Motor neuron (in vitro differentiated cells): ENCODE data around the gene ILKAP. TPM values are rescaled to one million over a fixed set of nuclear protein-coding genes. Genes with fewer than 3 reads are reported as not detected.

Experiments
- ATAC-seq, 8 experiments: fragments of 200-7000 bp; cut with Tn5 transposase; replicated peaks in 6 of 8; 2 replicates each; pipeline ENCODE4 v1.8.0; 2021; ENCODE audit warnings: mild to moderate bottlenecking in 8 of 8, moderate library complexity in 8 of 8
- H3K27ac ChIP-seq, 2 donors: fragments of 250-450 bp; sonication (Bioruptor Pico); 2 replicates each; pipeline ENCODE4 v1.9.0; 2021; ENCODE audit warnings: antibody characterized with exemption in 2 of 2, mild to moderate bottlenecking in 2 of 2, moderate library complexity in 1 of 2
- H3K4me1 ChIP-seq, 2 donors: fragments of 250-450 bp; sonication (Bioruptor Pico); replicated peaks in 1 of 2; 2 replicates each; pipeline ENCODE4 v1.6.1; 2021; ENCODE audit warnings: antibody characterized with exemption in 2 of 2, mild to moderate bottlenecking in 2 of 2, moderate library complexity in 1 of 2
- H3K4me3 ChIP-seq, 5 donors: fragments of 250-450 bp; sonication (Bioruptor Pico); 2 replicates each; pipeline ENCODE4 v1.9.0; 2021; ENCODE audit warnings: antibody characterized with exemption in 5 of 5, mild to moderate bottlenecking in 5 of 5, moderate library complexity in 4 of 5
- WGBS, 10 experiments: fragments of 450-650 bp; shearing (Covaris generic); methylation state at CpG; one replicate each; pipeline ENCODE4 v1.0.0; 2022; 5-methylcytosine and 5-hydroxymethylcytosine counted together
- in situ Hi-C, 9 experiments: fragments of 400-800 bp; cut with MboI; loops; one replicate each; pipeline ENCODE4 v1.15.0; 2021; ENCODE audit warnings: low sequenced_read_pairs in 9 of 9, low pct_unique_long_range_greater_than_20kb in 2 of 9; ENCODE audit not compliant: unreplicated experiment in 9 of 9
- total RNA-seq, 8 experiments: library from RNA; unstranded; fragments of 300-600 nt; gene quantifications; 2 replicates each; pipeline versions ENCODE4 v1.2.3 to v1.2.4, GENCODE V29; 2022

The ILKAP gene
- total RNA-seq, 8 experiments from 2014 or later: 18.7 to 41.7 (median 23.5) TPM

DNA sequence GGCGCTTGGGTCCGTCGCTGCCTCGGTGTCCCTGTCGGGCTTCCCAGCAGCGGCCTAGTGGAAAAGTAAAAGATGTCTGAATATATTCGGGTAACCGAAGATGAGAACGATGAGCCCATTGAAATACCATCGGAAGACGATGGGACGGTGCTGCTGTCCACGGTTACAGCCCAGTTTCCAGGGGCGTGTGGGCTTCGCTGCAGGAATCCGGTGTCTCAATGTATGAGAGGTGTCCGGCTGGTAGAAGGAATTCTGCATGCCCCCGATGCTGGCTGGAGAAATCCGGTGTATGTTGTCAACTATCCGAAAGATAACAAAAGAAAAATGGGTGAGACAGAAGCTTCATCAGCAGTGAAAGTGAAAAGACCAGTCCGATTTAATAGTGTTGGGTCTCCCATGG is 28.3 kb upstream of the ILKAP start:
- in situ Hi-C loops: no loop called here
- no peak overlapping the region for H3K27ac ChIP-seq
- H3K4me1 ChIP-seq: peaks cover 0 to 10% of the 10 kb centered on the region in 2 donors

DNA sequence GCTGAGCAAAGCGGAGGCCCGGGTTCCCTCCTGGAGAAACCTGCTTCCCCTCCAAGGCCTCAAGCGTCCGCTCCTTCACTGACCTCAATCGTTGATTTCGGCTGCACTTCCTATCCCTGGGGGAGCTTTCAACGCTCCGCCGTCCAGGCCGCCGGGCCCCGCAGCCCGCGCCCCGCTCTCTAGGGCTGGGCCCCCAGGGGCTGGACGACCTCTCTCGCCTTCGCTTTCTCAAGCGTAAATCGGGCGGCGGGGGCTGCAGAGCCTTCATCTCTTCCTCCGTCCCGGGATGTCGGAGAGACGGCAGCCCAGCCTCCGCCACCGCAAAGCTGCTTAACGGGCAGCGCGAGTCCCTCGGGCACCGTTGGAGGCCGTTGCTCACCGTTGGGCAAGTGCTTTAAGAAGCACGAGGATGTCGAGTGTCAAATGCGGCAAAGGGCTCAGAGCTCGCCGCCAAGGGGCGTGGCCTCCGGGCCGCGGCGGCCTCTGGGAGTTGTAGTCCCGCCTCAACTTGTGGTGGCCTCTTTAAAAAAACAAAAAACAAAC is 27.8 kb upstream of the ILKAP start:
- in situ Hi-C loops: no loop called here
- Histone ChIP-seq H3K4me3 (peak overlapping the region; percentile 23 to 38 (median 33)), H3K4me1 (peaks cover 0 to 10% of the 10 kb centered on the region in 2 donors), H3K27ac (no peak overlapping the region)
- 0 to 39% (median 16%) methylated on average over 3 to 34 of the region's 46 CpGs; no CpG with 5 or more reads in 4 of the 10 experiments for WGBS, 10 experiments
- peak; percentile 21 to 78 (median 68) for ATAC-seq

More for the DNA sequence above, 28.3 kb upstream of the ILKAP start:
- WGBS, 10 experiments: 44 to 90% (median 82%) methylated on average over 2 to 12 of the region's 21 CpGs; no CpG with 5 or more reads in 3 of the 10 experiments
- H3K4me3 ChIP-seq: peak overlapping the region in 4 of 5 donors; percentile 29 to 38 (median 34)
- no peak for ATAC-seq

DNA sequence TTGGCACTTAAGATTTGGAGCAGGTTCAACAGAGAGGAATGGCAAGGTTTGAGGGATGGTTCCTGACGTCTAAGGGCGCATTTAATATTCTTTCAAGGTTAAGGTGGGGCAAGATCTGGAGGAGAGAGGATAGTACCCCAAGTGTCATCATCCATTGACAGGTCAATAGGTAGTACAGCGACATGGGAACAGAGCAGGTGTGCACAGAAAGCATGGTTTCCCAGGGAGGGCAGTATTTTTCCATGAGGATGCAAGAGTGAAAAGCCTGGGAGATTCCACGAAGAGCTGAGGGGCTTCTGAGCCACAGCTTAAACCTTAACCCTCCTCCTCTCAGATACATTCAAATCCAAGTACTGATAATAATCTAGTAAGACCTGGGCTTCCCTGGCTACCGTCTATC is 27.2 kb upstream of the ILKAP start:
- Histone ChIP-seq H3K27ac (no peak overlapping the region), H3K4me1 (peaks cover 0 to 10% of the 10 kb centered on the region in 2 donors), H3K4me3 (peak overlapping the region in 4 of 5 donors; percentile 29 to 38 (median 34))
- WGBS, 10 experiments: 63 to 100% (median 86%) methylated on average over 2 to 4 of the region's 5 CpGs; no CpG with 5 or more reads in 1 of the 10 experiments
- in situ Hi-C loops: no loop called here
- ATAC-seq: no peak

- ATAC-seq: peak; percentile 45 to 89 (median 58)
- WGBS, 10 experiments: 10 to 86% (median 33%) methylated on average over 1 to 4 of the region's 4 CpGs; no CpG with 5 or more reads in 3 of the 10 experiments
- H3K27ac ChIP-seq: no peak overlapping the region
- H3K4me3 ChIP-seq: no peak overlapping the region
- peaks cover 0 to 7% of the 10 kb centered on the region in 2 donors for H3K4me1 ChIP-seq
- in situ Hi-C loops: no loop called here
Measured at GRCh38 chr2:238228700-238229099, 25.2 kb upstream of the ILKAP start.

- 33 to 86% (median 70%) methylated on average over 1 to 8 of the region's 11 CpGs for WGBS, 10 experiments
- peaks cover 0 to 7% of the 10 kb centered on the region in 2 donors for H3K4me1 ChIP-seq
- no peak overlapping the region for H3K27ac ChIP-seq
- no peak for ATAC-seq
- no peak overlapping the region for H3K4me3 ChIP-seq
- in situ Hi-C loops: no loop called here
Measured at GRCh38 chr2:238227587-238228032, 24.1 kb upstream of the ILKAP start.

DNA sequence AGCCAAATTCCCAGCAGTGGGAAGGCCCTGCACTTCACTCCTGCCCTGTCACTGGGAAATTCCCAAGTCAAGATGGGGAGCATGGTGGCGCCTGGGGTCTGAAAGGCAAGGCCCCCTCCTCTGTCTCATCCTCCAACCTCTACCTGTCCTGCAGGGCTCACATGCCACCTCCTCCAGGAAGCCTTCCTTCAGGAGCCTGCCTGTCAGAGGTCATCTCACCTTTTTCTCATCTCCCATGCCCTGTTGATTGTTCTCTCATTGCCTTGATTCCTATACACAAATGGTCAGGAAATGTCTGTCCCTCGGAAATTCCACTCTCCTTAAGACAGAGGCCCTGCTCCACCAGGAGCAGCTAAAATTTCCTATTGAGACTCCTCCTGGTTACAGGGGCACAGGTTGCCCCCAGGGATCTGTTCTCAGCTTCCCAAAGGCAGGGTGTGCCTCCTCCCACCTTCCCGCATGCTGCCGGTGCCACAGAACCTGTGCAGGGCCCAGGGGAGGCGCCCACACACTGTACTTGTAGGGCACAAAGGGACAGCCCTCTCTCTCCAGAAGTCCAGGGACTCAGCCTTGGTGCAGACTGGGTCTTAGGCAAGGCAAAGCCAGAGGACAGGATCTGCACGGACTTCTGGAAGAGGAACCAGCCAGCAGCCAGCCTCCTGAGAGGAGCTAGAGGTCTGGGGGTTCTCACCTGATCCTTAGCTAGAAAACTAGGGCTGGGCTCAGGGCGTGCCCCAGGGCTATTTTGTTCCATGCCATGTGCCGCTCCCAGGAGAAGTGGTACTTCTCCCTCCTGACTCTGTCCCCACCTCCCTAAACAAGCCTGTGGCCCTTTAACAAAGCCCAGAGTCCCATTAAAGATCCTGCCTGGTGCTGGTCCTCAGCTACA is 23.4 kb upstream of the ILKAP start:
- Histone ChIP-seq H3K27ac (no peak overlapping the region), H3K4me1 (peaks cover 0 to 7% of the 10 kb centered on the region in 2 donors), H3K4me3 (no peak overlapping the region)
- WGBS, 10 experiments: 20 to 90% (median 71%) methylated on average over 1 to 3 of the region's 8 CpGs; no CpG with 5 or more reads in 4 of the 10 experiments
- no peak for ATAC-seq
- in situ Hi-C loops: no loop called here

- Histone ChIP-seq H3K4me3 (no peak overlapping the region), H3K27ac (no peak overlapping the region), H3K4me1 (peaks cover 0 to 7% of the 10 kb centered on the region in 2 donors)
- in situ Hi-C loops: no loop called here
- peak in 2 of 8 experiments; percentile 5 to 10 for ATAC-seq
- 49 to 97% (median 83%) methylated on average over 2 to 12 of the region's 38 CpGs; no CpG with 5 or more reads in 1 of the 10 experiments for WGBS, 10 experiments
Measured at GRCh38 chr2:238225911-238226697, 22.6 kb upstream of the ILKAP start.

GRCh38 chr2:238225121-238225520 is 21.6 kb upstream of the ILKAP start:
- Histone ChIP-seq H3K4me3 (no peak overlapping the region), H3K27ac (no peak overlapping the region), H3K4me1 (peaks cover 4 to 12% of the 10 kb centered on the region in 2 donors)
- 69 to 100% (median 93%) methylated on average over 1 to 5 of the region's 13 CpGs; no CpG with 5 or more reads in 7 of the 10 experiments for WGBS, 10 experiments
- in situ Hi-C loops: no loop called here
- ATAC-seq: no peak

DNA sequence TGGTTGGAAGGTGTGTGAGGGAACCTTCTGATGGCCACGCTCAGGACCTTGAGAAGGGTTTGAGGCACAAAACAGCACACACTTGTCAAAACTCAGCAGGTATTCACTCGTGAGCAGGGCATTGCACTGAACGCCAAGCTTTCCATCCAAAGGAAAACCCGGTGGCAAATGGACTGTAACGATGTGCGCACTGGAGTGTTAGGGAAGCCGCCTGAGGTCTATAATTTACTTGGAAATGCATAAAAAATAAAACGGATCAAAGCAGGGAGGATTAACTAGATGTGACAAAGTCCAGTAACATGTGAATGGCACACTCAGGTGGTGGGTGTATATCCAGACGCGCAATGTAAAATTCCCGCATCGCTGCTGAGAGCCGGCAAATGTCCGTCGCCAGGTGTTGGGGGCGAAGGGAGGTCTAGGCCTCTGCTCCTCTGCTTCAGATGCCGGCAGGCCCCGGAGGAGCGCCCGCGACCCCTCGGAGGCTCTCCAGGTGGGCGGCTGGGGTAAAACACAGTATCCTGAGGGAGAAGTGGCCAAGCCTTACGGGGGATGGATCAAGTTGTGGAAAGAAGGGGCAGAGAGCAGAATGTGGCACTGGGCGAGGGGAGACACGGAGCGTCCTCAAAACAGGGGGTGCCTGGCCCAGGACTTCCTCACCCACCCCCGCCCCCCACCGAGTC is 21.0 kb upstream of the ILKAP start:
- Histone ChIP-seq H3K4me3 (no peak overlapping the region), H3K27ac (no peak overlapping the region), H3K4me1 (peaks cover 6 to 12% of the 10 kb centered on the region in 2 donors)
- 60 to 100% (median 87%) methylated on average over 1 to 18 of the region's 29 CpGs; no CpG with 5 or more reads in 2 of the 10 experiments for WGBS, 10 experiments
- ATAC-seq: no peak
- in situ Hi-C loops: no loop called here

DNA sequence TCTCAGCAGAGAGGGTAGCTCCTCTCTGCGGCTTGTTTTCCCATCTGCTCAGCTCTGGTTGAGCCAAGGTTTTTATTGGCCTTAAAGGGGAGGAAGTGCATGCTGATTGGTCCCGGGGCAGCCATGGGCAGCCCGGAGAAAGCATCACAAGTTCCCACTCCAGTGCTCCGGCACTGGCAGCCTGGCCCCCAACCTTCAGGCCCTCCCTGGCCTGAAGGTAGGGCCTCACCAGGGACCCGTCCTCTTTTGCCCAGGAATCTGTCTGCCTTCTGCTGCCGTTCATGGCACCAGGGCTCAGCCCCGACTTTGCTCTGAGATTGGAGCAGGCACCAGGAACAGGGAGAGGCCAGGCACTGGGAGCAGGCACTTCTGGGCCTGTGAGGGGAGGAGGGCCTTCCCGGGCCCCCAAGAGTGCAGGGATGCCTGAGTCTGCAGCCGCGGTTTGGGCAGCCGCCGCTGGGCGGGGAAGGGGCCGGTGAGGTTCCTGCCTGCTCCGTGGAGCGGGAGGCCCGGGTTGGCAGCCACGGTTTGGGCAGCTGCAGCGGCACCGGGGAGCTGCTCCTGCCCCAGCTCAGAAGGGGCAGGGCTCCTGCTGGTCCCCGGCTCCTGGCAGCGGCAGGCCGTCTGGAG is 17.5 kb upstream of the ILKAP start:
- H3K27ac ChIP-seq: no peak overlapping the region
- 23 to 96% (median 81%) methylated on average over 2 to 8 of the region's 23 CpGs; no CpG with 5 or more reads in 5 of the 10 experiments for WGBS, 10 experiments
- in situ Hi-C loops: no loop called here

DNA sequence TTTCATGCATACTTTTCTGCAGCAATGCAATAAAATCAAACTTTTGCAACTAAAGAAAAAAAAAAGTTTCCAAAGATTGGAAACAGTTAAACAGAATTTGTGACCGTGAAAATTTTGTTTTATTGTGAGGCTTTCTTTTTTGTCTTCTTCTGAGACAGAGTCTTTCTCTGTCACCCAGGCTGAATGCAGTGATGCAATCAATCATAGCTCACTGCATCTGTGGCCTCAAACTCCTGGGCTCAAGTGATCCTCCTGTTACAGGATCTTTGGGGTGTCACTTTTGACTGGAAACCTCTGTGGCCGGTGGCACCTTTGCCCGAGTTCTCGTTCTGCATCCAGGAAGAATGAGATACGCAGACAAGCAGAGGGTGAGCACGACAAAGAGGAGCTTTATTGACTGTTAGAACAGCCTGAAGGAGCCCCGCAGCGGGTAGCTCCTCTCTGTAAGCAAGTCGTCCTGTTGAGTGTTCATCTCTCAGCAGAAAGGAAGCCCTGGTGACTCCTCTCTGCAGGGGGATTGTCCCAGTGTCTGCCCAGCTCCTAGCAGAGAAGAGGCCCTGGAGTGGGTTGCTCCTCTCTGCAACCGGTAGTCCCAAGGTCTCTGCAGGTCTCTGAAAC is 16.9 kb upstream of the ILKAP start:
- peak in 3 of 8 experiments; percentile 35 to 51 (median 40) for ATAC-seq
- 42 to 94% (median 69%) methylated on average over 1 to 10 of the region's 10 CpGs; no CpG with 5 or more reads in 1 of the 10 experiments for WGBS, 10 experiments
- Histone ChIP-seq H3K4me1 (peaks cover 5 to 6% of the 10 kb centered on the region in 2 donors), H3K4me3 (no peak overlapping the region), H3K27ac (no peak overlapping the region)
- in situ Hi-C loops: no loop called here

More for the DNA sequence above, 17.5 kb upstream of the ILKAP start:
- Histone ChIP-seq H3K4me3 (no peak overlapping the region), H3K4me1 (peaks cover 5 to 6% of the 10 kb centered on the region in 2 donors)
- ATAC-seq: peak in 2 of 8 experiments; percentile 9 to 98
